ENCODE data around the gene CRYBG3.
"Not testable (repeated sequence)": the region's sequence is repeated elsewhere in the genome, so short reads cannot be mapped to it uniquely, and the experiment has no call there.

Gene CRYBG3

DNA sequence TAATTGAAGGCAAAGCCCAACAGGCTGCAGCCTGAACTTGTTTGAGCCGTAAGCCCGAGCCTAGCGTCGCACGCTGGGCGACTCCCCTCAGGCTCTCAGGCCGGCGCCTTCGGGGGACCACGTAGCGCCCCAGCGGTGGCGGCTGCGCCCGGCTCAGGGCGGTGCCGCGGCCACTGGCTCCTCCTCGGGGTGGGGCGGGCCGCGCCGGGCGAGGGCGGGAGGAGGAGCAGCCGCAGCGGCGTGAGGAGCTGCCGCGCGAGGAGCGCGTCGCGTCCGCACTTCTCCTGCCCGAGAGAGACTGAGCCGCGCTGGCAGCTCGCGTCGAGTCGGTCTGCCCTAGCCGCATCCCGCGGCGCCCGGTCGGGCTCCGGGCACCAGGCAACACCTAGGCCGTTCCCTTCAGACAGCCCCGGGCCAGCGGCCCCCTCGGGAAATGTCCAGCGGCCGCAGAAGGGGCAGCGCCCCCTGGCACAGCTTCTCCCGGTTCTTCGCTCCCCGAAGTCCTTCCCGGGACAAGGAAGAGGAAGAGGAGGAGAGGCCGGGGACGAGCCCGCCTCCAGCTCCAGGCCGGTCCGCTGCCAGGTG lies at the start of gene CRYBG3:
TSS of gene CRYBG3 (plus strand) at position 238 of the 585 bp plus-strand sequence. CDS start at position 434, 196 bp downstream.
- peak; percentile 58 for DNase-seq

DNA sequence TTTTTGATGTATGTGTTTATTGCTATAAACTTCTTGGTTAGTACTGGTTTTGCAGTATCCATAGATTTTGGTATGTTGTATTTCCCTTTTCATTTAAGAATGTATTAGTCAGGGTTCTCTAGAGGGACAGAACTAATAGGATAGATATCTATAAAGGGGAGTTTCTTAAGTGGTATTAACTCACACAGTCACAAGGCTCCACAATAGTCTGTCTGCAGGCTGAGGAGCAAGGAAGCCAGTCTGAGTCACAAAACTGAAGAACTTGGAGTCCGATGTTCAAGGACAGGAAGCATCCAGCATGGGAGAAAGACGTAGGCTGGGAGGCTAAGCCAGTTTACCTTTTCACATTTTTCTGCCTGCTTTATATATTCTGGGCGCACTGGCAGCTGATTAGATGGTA lies 48.9 kb upstream of the CRYBG3 start:
- no peak for DNase-seq

DNA sequence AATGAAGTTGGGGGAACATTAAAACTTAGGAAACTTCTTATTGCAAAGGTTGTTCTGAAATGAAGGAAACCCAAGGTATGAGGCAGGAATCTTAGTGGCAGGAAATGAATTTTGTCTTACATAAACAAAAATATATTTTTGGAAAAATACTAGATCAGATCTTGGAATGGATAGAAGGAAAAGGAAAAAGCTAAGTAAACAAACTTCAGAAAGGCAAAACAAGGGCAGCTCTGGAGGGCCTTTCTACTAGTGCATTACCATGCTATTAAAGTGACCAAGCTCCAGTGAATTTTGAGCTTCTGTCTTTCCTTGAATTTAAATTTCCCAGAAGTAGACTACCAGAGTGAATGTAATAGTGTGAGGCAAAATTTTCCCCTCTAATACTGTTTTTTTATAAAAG lies 43.7 kb upstream of the CRYBG3 start:
- no peak for DNase-seq

DNA sequence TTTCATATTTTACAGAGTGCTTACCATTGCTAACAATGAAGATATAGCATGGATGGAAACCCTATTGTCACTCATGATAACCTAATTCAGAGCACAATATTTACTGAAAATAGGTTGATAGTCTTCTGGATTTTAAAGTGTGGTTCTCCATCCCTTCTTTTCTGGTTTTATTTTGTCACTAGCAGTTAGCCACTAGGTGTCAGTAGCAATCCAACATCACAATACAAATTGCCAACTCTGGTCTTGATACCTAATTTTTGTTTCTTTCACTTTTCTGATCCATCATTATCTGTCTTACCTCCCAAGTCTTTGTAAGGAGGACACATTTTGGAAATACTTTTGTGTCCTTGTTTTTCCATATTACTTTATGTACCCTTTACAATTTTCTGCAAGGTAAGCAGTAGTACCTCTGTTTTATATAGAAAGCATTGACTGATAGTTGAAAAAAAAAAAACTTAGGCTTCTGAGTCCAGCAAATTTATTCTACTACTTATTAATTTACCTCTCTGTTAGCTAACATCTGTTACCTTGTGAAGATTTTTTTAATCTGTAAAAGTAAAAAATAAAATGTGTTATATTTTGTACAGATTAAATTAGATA lies 28.3 kb upstream of the CRYBG3 start:
- DNase-seq: peak; percentile 87

DNA sequence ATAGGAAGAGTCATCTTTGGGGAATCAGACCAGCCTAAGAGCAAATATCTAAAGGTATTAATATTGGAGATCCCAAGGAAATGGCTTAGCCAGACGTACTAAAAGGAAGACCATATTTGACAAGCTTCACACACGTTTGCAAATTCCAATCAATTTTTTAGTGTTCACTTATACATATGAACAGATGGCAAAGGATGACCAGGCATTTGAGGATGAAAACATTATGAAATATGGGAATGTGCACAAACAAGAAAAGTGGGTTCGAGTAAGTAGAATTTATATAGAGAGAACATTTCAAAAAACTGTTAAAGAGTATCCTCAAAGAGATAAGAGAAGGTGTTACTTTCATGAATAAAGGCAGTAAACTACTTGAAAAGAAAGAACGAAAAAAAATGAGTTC lies 25.9 kb upstream of the CRYBG3 start:
- DNase-seq: no peak

DNA sequence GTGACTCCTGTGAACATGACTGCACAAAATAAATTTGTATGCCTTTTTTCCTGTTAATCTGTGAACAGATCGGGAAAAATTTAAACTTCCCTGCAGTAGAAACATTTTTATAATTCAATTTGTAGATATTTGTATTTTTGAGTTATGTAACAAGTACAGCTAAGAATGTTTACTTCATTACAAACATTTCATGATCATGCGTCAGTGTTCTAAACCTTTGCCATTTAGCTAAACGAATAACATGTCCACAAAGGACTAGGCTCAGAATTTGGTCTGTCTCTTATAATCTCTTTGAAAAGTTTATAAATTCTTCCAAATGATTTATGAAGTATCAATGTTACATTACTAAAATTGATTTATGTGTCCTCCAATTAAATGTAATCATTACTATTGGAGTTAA lies 17.3 kb upstream of the CRYBG3 start:
- DNase-seq: no peak

DNA sequence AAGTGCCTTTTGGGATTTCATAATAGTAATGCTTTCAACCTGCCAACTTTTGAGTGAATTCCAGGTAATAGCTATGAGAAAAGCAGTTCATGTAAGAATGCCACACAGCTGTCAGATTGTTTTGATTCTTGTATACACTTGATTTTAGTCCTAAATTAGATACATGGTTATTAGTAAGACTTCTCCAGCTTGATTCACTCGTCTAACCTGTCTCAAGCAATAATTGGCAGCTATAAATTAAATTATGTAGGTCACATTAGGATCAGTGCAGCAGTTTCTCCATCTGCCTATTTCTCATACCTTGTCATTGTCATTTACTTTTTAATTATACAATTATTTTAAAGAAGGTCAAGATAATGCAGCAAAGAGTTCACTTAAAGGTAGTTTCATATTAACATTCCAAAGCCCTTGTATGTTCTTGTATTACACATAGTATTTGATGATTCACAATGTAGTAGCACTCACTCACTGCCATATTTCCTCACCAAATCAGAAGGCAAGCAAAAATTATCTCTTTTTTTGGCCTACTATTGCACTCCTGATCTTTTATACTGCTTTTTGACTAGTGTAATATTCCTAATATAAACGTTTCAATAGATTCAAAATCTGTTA lies 10.9 kb upstream of the CRYBG3 start:
- no peak for DNase-seq

DNA sequence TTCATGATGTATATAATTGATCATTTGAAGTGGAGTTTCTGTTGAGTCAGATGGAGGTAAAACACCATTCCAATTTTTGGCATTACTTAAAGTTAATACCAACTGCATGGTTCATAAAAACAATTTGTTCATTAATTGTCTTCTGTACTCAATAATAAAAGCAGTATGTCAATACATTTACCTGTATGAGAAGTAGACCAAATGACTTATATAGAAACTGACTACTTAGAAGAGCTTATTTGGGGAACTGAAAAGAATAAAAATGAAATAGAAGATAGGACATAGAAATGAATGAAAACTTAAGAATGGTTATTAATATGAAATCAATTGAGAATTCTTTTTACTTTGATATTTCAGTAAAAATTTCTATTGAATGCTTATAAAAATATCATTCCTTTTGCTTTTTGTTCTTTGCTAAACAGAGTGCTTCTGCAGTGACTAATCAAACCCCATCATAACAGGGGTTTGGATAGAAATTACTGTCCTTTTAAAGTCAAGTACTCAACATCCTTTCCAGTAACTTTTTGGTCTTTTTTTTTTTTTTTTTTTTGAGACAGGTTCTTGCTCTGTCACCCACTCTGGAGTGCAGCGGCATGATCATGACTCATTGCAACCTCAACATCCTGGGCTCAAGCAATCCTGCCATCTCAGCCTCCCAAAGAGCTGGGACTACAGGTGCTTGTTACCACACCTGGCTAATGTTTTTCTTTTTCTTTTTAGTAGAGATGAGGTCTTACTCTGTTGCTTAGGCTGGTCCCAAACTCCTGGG lies 6.5 kb upstream of the CRYBG3 start:
- no peak for DNase-seq

DNA sequence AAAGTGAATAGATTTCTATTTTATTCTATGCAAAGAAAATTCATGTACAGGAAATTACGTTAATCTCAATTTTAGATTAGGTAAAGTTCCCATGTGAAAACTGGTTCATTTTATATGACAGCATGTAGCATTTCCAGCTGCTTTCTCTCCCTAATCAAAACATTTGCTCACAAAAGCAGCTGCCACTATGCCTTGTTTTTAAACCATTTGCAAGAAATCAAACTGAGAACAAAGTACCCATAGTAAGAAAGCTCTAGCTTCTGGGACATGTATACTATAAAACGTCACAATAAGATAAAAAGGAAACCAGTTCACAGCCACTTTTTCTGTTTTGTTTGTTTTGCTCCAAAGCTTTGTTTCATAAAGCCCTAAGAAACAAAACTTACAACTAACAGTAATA lies 5.0 kb upstream of the CRYBG3 start:
- peak; percentile 69 for DNase-seq

DNA sequence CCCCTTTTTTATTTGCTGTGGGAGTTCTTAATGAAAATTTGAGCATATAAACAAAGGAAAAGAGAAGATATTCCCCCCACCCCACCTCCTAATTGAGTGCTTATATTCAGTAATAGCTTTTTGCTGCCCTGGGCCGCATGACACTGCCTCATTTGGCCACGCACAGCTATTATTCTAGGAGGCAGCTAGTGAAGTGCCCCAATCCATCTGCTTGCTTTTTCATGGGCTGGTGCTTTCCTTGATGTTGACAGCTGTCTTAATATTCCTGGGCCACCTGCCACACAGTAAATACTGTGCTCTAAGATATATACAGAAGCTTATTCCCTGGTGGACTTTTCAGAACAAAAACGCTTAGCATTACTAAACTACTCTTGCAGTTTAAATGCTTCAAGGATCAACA lies 3.8 kb upstream of the CRYBG3 start:
- DNase-seq: peak; percentile 99

DNA sequence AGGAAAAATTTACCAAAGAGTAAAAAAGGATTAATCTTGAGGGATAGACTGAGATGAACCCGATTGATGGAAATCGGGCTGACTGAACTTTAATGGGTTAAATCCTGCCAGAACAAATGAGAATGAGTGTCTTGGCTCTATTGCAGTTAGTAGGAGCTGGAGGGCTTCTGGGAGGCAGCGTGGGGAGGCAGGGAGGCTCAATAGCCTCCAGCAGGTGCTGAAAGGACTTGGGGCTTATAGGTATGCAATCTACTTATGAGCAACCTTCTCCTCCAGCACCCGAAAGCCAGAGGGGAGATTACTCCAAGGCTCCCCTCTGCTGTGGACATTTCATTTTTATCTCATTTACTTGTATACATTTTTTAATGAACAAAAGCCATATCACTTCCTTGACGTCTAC lies 1.0 kb upstream of the CRYBG3 start:
- DNase-seq: no peak

DNA sequence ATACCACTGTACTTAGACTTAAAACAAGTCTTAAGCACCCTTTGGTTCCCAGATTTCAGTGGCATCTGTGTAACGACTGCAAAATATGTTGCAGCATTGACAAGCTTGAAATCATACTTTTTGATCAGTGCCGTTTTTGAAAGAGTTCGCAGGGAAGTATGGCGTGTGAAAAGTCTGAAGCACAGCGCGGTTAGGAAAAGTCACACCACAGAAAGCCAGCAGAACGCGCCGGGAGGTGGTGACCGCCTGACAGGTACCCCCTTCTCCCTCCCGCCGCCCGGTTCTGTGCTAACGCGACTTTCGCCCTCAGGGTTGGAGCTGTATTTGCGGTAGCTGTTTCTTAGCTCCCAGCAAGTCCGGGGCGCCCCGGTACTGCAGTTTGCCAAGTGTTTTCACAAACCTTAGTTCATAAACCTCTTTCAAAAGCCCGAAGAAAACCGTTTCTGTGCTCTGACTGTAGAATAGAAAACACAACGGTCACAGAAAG lies 481 bp upstream of the CRYBG3 start:
- DNase-seq: peak; percentile 57

DNA sequence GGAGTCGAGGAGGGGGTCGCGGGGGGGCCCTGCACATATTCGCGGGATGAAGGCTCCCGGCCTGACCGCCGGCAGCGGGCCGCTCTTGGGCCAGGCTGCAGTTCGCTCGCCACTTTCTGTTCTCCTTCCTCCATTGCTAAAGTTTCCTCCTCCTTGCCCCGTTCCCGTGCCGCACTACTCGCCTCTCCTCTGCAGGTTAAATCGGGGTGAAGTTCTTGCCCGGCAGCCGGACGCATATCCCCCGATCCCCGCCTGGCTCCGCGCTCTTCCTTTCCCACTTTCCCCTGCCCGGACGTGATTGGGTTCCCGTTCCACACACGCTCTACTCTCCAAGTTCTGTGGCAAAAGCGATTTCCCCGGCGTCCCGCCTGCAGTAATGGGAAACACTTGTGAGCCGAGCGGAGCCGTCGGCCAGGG lies 556 bp downstream of the CRYBG3 start:
- DNase-seq: no peak

DNA sequence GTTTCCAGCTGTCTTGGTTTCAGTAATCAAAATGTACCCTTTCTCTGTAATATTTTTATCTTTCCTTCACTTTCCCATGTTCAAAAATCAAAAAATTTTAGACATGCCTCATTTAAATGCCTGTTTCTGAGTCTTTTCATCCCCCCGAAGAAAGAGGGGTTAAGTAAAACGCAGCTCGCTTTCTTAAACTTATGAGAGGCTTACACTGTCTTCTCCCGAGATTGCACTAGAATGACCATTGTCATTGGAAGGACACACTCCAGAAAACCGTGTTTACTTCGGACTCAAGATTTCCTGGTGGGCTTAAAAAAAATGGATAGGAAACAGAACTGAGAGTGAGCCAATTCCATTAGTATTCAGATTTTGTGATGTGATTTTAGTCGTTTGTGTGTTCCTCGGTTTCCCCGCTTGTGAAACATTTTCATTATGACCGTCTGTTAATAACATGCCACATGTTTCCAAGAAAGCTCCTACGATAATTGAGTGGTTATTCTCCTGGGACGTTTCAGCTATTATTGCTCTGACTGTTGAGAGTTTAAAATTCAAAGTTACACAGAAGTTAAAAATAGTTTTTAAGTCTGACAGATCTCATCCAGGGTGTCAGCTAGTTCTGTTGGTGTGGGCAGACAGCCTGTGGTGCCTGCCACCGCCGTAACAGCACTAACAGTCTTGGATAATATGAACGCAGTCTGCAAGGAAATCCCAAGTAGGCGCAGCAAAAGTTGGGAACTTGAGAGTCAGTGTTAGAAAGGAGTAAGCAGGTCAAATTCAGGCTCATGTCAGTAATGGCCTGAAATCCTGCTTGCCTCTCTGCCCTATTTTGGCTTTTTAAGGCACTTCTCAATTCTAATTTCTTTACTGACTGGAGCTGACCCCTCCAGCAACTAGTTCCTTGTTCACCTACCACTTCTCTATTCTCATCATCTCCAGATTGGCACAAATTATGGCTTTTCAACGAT lies 1.5 kb downstream of the CRYBG3 start:
- no peak for DNase-seq

DNA sequence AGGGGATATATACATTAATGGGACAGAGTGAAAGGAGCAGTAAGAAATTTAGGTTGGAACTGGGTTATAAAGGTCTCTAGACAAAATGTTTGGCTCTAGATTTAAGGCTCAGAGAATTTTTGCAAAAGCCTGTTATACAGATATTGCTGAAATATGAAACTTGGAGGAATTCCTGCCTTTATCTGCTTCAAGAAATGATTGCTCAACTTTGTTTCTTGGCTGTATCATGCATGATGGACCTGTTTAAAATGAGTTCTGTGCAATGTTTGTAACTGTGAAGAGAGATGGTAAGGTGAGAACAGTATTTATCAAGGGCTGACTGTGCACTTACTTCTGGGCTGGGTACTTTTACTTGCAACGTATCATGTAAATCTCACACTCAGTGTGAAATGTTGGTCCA lies 3.3 kb downstream of the CRYBG3 start:
- DNase-seq: no peak

DNA sequence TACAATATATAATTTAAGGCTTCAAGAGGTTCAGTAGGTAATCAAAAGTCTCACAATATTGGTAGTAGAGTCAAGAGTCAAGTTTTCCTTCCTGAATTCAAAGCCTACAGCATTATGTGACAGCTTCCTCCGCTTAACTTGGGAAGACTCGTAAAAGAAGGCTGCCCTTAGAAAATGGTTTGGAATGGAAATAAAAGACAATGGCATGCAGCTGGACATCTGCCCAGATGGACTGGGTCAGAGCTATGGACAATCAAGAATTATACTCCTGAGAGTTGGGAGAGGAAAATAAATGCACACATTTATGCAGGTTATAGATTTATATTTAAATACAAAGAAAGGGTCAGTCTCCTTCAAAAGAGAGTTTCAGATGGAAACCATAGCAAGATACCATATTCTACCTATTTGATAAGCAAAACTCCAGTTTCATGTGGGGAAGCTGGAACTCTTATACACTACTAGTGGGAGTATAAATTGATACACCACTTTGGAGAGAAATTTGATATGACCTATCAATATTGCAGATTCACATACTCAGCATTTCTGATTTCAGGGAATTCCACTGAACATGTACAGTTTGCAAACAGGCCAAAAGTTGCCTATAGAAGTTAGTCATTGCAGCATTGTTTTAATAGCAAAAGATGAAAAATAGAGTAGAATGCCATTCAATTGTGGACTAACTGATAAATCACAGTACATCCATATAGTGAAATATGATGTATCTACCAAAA lies 6.1 kb downstream of the CRYBG3 start:
- no peak for DNase-seq

DNA sequence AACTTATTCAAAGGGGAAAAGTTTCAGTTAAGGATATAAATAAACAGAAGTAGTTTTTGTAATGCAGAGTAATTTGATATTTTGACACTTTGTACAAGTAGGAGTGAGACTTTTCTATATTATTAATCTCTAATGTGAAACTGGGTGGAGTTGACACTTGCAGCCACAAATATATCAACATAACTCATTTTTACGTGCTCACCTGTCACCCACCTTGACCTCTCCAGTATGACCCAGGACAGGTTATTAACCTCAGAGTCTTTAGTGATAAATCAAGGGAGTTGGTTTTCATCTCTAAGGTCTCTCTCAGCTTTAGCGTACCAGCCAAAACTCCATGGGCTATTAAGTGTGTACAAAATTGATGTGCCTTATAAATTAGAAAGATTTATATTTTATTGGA lies 7.4 kb downstream of the CRYBG3 start:
- DNase-seq: no peak

DNA sequence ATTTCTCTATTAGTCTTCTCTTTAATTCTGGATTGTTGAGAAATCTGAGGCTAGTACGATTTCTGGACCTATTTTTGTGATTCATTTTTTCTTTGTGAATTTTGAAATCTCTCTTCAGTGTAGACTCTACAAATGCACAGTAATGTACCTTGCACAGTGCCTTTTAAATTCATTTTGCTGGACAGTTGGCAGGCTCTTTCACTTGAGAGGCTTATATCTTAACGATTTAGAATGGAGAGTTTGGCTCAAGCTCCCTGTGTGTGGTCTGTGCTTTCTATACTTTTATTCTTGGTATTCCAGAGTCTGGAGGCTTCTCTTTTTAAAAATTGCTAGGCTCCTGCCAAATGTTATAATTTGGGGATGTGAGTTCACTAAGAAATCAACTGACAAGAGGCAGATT lies 8.8 kb downstream of the CRYBG3 start:
- no peak for DNase-seq

DNA sequence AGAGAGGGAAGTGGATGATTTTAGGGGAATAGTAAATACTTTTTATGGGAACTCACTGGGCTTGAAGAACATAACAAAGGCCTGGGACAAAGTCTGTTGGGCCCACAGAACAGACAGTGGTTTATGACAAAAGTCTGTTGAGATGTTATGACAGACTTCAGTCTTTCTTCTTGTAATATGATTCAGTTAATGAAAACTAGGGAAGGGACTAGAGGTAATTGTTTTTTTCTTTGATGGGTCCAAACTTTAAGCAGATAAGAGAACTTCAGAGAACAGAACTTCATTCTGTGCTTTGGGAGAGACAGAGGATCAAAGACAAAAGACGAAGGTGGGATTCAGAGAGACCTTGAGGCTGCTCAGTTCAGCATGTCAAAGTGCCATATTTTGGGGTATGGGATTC lies 9.3 kb downstream of the CRYBG3 start:
- no peak for DNase-seq

DNA sequence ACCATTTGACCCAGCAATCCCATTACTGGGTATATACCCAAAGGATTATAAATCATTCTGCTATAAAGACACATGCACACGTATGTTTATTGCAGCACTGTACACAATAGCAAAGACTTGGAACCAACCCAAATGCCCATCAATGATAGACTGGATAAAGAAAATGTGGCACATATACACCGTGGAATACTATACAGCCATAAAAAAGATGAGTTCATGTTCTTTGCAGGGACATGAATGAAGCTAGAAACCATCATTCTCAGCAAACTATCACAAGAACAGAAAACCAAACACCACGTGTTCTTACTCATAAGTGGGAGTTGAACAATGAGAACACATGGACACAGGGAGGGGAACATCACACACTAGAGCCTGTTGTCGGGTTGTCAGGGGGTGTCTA lies 11.4 kb downstream of the CRYBG3 start:
- DNase-seq: not testable (repeated sequence)

DNA sequence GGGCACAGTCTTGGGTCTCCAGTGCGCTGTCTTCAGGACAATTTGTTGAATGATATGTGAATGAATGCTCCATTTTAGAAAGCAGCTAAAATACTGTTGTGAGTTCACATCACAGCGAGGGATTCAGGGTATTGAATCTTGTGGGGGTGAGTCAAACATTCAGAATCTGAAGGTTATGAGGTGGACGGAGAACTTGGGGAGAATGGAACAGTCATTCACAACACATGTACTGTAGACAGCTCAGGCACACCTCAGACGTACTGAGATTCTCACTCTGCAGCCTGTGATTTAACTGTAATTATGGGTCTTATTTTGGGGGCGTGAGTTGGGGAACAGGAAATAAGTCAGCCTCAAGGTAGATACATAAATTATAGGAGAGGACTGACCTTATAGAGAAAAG lies 13.9 kb downstream of the CRYBG3 start:
- DNase-seq: no peak

DNA sequence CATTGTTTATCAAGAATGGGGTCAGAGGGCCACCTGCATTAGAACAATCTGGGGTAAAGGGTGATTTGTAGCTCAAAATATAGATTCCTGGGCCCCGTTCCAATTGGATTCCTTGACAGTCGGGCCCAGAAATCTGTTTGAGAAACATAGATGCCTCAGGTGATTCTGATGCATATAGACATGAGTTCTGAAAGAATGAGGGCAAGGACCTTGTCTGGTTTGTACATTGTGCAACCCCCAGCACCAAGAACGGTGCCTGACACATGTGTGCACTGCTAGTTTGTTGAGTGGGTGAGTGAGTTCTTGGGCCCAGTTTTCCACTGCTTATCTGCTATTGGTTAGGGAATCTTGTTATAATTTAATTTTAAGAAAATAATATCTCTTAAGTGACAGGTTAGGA lies 16.6 kb downstream of the CRYBG3 start:
- DNase-seq: no peak

Measured in NCI-H1694 treated with DMSO at 0.1 percent for 48 hours (cell line).